Renal pelvis (tissue), 4 donors: Measurements from ENCODE around the gene ATXN7L1. TPM values are rescaled to one million over a fixed set of nuclear protein-coding genes. Genes with fewer than 3 reads are reported as not detected.
"Not testable (repeated sequence)": the region's sequence is repeated elsewhere in the genome, so short reads cannot be mapped to it uniquely, and the experiment has no call there.

Source experiments
- DNase-seq: peaks from one replicate; pipeline ENCODE4 v3.0.0-alpha.2; 2013
- polyA plus RNA-seq, 3 donors: library from polyadenylated mRNA; unstranded; fragments of 120-200 nt; gene quantifications; one replicate each; pipeline ENCODE4 v1.2.1, GENCODE V29; 2013; ENCODE audit not compliant: insufficient read length in 3 of 3

The ATXN7L1 gene
- polyA plus RNA-seq, 3 donors = 11.4 to 13.8 (median 13.1) TPM

DNA sequence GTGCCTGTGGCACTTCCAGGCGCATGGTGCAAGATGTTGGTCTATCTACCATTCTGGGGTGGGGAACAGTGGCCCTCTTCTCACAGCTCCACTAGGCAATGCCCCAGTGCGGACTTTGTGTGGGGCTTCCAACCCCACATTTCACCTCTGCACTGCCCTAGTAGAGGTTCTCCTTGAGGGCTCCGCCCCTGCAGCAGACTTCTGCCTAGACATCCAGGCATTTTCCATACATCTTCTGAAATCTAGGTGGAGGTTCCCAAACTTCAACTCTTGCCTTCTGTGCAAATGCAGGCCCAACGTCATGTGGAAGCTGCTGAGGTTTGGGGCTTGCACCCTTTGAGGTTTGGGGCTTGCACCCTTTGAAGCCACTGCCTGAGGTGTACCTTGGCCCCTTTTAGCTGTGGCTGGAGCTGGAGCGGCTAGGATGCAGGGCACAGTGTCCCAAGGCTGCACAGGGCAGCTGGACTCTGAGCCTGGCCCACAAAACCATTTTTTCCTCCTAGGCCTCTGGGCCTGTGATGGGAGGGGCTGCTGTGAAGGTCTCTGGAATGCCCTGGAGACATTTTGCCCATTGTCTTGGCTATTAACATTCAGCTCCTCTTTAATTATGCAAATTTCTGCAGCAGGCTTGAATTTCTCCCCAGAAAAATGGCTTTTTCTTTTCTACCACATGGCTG, 164.5 kb downstream of the ATXN7L1 start:
- DNase-seq = no peak

DNA sequence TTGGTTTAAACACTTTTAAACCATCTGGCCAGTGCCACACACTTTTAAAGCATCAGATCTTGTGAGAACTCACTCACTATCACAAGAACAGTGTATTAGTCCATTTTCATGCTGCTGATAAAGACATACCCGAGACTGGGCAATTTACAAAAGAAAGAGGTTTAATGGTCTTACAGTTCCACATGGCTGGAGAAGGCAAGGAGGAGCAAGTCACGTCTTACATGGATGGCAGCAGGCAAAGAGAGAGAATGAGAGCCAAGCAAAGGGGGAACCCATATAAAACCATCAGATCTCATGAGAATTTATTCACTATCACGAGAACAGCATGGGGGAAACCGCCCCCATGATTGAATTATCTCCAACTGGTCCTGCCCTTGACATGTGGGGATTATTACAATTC, 165.7 kb downstream of the ATXN7L1 start:
- DNase-seq = not testable (repeated sequence)

DNA sequence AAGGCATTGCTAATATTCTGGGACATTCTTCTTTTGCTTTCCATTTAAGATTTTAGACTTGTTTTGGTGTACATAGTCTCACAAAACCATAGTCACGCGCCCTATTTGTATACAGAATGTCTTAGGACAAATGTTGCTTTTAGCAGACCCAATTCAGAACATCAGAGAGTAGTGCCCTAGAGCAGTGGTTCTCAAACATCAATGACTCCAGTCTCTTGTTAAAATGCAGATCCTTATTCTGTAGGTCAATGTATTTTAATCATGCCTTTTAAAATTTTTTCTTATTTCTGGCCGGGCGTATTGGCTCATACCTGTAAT, 167.7 kb downstream of the ATXN7L1 start:
- no peak for DNase-seq

DNA sequence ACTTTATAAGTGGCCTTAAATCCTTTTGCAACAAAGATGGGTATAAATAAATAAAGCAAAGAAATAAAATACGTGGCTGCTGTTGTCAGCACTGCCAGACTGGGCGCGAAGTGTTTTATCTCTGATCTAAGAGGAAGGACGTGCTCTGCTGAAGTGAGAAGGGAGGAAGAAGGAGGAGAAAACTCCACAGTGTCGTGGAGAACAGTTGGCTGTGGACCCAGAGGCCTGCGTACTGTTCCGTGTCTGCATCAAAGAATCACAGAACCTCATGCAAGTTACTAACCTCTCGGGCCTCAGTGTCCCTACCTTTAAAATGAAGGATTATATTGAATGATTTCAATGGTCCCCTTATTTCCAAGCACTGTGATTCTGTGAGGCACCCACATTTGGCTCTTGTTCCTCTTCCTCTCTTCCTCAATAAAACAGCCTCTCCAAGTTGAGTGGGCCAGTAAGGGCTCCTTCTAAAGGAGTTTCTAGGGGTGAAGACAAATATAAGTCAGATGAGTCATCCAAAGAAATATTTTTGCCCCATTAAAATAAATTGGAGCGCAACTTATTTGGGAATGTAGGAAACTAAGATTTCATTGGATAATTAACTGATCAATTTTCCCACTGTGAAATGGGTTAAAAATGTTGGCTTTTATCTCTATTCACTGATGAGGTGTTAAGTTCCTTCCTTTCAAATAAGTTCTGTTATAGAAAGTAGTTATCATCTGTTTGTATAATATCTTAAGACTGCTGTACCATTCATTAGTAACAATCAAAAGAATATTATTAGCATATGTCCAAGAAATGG, 168.2 kb downstream of the ATXN7L1 start:
- DNase-seq = no peak

- DNase-seq = no peak
These were observed 169.0 kb downstream of the ATXN7L1 start for GRCh38 chr7:105707381-105707780.

- no peak for DNase-seq
These were observed 171.0 kb downstream of the ATXN7L1 start for GRCh38 chr7:105705427-105705826.

- no peak for DNase-seq
These were observed 173.0 kb downstream of the ATXN7L1 start for GRCh38 chr7:105703207-105703930.

DNA sequence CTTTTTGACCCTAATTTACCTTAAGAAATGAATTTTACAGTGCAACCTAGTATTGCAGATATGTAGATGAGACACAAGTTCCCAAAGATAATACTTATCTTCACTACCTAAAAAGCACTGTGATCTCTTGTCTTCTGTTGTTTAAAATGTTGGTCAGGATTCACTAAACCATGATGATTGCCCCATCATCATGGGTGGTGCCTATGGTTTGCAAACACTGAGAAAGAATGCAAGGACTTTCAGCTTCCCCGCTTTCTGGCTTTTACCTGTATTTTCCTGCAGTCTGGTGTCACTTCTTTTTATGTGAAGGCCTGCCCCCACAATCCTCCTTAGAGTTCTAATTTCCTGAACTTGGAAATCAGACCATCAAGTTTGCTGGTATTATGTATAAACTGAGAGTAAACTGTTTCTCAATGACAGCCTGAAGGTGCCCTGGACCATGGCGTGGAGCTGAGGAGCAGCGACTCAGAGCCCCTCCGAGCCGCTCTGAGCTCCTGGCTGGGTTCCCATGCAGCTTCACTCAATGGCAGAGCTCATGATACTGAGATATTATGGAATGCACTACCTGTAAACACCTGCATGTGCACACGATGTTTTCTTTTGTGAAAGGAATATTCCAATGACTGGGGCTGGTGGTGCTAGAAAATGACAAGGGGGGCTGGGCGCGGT, 176.7 kb downstream of the ATXN7L1 start:
- no peak for DNase-seq

DNA sequence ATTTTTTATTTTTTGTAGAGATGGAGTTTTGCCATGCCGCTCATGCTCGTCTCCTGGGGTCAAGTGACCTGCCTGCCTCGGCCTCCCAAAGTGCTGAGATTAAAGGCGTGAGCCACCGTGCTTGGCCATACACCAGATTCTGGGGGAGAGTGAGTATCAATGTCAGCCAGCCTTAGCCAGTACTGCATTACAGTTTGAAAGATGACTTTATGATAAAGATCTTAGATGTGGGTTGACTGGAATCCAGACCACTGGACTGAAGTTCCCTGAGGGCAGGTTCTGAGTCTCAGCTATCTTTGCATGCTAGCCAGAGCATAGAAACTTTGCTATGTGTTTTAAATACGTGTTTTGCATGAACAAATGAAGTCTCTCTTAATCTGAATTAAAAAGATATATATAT, 177.9 kb downstream of the ATXN7L1 start:
- no peak for DNase-seq

GRCh38 chr7:105697753-105698152, 178.6 kb downstream of the ATXN7L1 start:
- no peak for DNase-seq

GRCh38 chr7:105697169-105697568, 179.2 kb downstream of the ATXN7L1 start:
- not testable (repeated sequence) for DNase-seq

GRCh38 chr7:105693576-105693975, 182.8 kb downstream of the ATXN7L1 start:
- DNase-seq = no peak

- peak; percentile 76 for DNase-seq
These were observed 184.5 kb downstream of the ATXN7L1 start for GRCh38 chr7:105691680-105692564.

- DNase-seq = peak; percentile 42
These were observed 185.2 kb downstream of the ATXN7L1 start for GRCh38 chr7:105691082-105691679.

DNA sequence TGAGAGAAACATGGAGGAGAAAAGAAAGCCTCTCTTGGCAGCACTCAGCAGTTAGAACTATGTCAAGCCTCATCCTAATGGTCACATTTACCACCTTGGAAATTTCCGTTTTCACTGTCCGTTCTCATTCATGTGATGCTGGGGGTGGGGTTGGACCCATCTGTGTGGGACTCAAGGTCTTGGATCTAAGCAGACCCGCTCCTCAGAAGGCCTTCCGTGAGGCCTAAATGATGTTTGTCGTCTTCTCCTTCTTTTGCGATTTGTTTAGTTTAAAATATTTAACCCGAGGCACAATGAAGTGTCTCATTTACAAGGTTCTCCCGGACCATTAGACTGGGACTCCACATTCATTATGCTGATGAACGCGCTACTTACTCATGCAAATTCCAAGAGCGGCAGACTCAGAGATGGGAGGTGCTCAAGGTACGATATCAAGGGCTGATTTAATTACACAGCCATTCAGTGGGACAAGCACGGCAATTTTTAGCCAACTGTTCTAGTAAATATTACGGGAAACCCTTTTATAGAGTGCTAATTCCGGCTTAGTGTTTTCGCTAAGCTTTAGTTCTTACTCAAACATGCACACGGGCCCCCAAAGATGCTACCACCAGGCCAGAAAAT, 186.0 kb downstream of the ATXN7L1 start:
- no peak for DNase-seq

DNA sequence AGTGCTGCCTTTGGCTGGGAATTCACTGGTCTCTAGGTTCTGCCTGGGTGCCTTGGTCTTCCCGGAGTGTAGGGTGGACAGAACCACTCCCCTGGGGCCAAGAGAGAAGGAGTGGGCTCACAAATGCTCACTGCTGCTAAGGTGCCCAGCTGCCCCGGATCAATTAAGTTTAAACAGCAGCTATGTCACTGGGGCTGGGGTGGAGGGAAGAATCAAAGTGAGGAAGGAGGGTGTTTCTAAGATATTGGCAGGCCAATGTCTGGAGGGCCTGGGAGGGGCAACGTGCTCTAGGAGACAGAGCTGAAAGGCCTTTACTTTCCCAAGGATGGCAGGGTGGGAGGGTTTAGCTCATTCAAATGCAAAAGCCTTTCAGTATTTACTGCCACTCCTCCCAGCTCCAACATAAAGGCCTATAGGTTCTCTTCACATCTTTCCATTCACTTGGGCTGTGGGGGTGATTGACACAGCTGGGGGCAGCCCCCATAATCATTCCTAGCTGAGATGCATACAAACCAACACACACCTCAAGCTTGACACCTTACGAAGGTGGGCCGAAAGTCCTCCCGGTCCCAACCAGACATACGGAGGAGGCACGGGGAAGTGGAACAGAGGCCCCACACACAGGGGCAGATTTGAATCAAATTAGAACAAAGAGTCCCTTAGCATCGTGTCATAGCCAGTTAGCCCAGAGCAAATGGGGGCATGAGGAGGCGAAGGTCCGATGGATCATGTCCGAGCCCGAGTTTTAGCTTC, 187.2 kb downstream of the ATXN7L1 start:
- DNase-seq = no peak

- DNase-seq = no peak
These were observed 187.8 kb downstream of the ATXN7L1 start for GRCh38 chr7:105688617-105689016.

DNA sequence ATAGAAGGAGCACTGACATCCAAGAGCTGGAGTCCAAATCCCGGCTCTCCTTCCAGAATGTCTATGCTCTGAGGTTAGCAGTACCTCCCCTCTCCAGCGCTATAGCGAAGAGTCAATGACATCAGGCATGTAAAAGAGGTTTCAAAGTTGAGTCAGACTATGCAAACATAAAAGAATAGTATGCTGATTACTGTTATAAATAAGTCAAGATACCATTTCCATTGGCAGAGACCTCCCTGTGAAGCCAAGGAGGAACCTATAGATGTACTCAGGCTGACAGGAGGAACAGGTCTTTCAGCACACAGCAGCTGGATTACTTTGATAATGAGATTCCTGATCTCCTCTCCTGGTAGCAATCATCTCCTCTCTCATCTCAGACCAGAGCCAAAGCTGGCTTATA, 191.2 kb downstream of the ATXN7L1 start:
- no peak for DNase-seq

DNA sequence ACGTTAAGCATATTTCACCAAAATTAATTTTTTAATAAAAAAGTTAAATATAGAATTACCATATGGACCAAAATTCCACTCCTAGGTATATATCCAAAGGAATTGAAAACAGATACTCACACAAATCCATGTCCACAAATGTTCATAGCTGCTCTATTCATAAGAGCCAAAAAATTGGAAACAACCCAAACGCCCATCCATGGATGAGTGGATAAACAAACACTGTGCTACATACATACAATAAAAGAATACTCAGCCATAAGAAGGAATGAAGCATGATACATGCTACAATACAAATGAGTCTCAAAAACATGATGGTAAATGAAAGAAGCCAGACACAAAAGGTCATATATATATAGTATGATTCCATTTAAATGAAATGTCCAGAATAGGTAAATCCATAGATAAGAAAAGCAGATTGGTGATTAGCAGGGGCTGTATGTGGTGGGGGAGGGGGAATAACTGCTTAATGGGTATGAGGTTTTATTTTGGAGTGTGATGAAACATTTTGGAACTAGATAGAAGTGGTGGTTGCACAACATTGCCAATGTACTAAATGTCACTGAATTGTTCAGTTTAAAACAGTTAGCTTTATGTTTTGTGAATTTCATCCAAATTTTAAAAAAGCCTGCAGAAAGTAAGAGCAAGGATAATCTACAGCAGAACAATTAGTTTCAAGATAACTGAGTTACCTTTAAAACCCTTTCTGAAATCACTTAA, 193.9 kb downstream of the ATXN7L1 start:
- DNase-seq = no peak
